ENCODE results near the gene FSD2.

Gene FSD2

GRCh38 chr15:82805994-82806406, at the start of gene FSD2:
TSS of gene FSD2 (minus strand) at chr15:82806069. CDS start at chr15:82787390, 18,679 bp downstream.
- no peak for DNase-seq

- DNase-seq: no peak
These were observed 48.7 kb upstream of the FSD2 start for GRCh38 chr15:82854554-82854953.

GRCh38 chr15:82852941-82853561, 47.2 kb upstream of the FSD2 start:
- no peak for DNase-seq

- no peak for DNase-seq
These were observed 46.2 kb upstream of the FSD2 start for GRCh38 chr15:82851981-82852511.

- DNase-seq: no peak
These were observed 45.5 kb upstream of the FSD2 start for GRCh38 chr15:82851306-82851850.

- no peak for DNase-seq
These were observed 44.9 kb upstream of the FSD2 start for GRCh38 chr15:82850731-82851130.

GRCh38 chr15:82849556-82850512, 44.0 kb upstream of the FSD2 start:
- peak; percentile 35 for DNase-seq

- DNase-seq: no peak
These were observed 42.5 kb upstream of the FSD2 start for GRCh38 chr15:82848241-82848993.

GRCh38 chr15:82847703-82848102, 41.8 kb upstream of the FSD2 start:
- DNase-seq: no peak

- DNase-seq: no peak
These were observed 40.8 kb upstream of the FSD2 start for GRCh38 chr15:82846621-82847020.

- DNase-seq: no peak
These were observed 39.8 kb upstream of the FSD2 start for GRCh38 chr15:82845686-82846085.

GRCh38 chr15:82843566-82843965, 37.7 kb upstream of the FSD2 start:
- DNase-seq: no peak

- DNase-seq: no peak
These were observed 34.3 kb upstream of the FSD2 start for GRCh38 chr15:82840166-82840565.

- DNase-seq: no peak
These were observed 33.3 kb upstream of the FSD2 start for GRCh38 chr15:82839136-82839535.

- no peak for DNase-seq
These were observed 32.3 kb upstream of the FSD2 start for GRCh38 chr15:82838096-82838735.

GRCh38 chr15:82835391-82835917, 29.6 kb upstream of the FSD2 start:
- DNase-seq: no peak

- no peak for DNase-seq
These were observed 27.5 kb upstream of the FSD2 start for GRCh38 chr15:82833362-82833682.

GRCh38 chr15:82832601-82833361, 26.9 kb upstream of the FSD2 start:
- DNase-seq: no peak

- DNase-seq: no peak
These were observed 26.2 kb upstream of the FSD2 start for GRCh38 chr15:82831894-82832600.

- no peak for DNase-seq
These were observed 24.7 kb upstream of the FSD2 start for GRCh38 chr15:82830427-82831173.
